ENCODE results near the gene TTC39B. TPM values are rescaled to one million over a fixed set of nuclear protein-coding genes. Genes with fewer than 3 reads are reported as not detected.

The TTC39B gene
- total RNA-seq, 4 donors from 2014 or later = 23.3 to 62.8 (median 38.1) TPM

- H3K27me3 ChIP-seq = no peaks in the 10 kb centered on the region
- in situ Hi-C loops (cut with MboI; ENCODE audit: low pct_ligation_motif_present in 1 of 4, low pct_unique_long_range_greater_than_20kb in 1 of 4, low sequenced_read_pairs in 3 of 4) (no loop called here), intact Hi-C loops (cut with DNase I; ENCODE audit: low total_unique reads) (no loop called here)
- no peaks in the 10 kb centered on the region for H3K36me3 ChIP-seq
- no peak overlapping the region for H3K4me3 ChIP-seq
- TF ChIP-seq EP300 (IDR thresholded peaks at IDR 0.05; ENCODE audit: low read depth) = no peak
- TF ChIP-seq CTCF (IDR thresholded peaks at IDR 0.05) = no peak
- TF ChIP-seq POLR2A (IDR thresholded peaks at IDR 0.05) = no peak
- TF ChIP-seq POLR2AphosphoS5 (IDR thresholded peaks at IDR 0.05) = no peak
- 62 to 70% methylated on average over 2 of the region's 2 CpGs for WGBS, 2 donors (ENCODE audit: low coverage in 1 of 2)
- H3K9me3 ChIP-seq = no peaks in the 10 kb centered on the region
- no peak for DNase-seq
- H3K27ac ChIP-seq = peak overlapping the region in 1 of 4 donors; percentile 35
- peaks cover 0 to 17% (median 4%) of the 10 kb centered on the region in 4 donors for H3K4me1 ChIP-seq
Measured at GRCh38 chr9:15248621-15249020, 58.4 kb downstream of the TTC39B start.

DNA sequence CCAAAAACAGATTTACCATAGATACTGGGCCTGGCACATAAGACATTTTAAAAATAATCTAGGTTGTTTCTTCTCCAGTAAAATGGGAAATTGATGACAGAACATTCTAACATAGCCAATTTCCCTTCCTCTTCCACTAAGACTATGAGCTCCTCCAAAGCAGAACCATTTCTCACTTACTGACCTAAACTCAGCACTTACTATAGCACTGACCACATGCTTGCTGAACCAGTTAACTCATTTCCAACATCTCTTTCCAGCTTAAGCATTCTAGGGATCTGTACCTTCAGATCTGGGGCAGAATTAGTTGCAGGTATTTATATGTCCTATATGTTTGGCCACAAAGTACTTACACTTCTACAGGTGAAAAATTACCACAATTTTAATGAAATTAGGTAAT is 58.9 kb downstream of the TTC39B start:
- Histone ChIP-seq H3K36me3 (no peaks in the 10 kb centered on the region), H3K27me3 (no peaks in the 10 kb centered on the region), H3K4me1 (peaks cover 0 to 21% (median 4%) of the 10 kb centered on the region in 4 donors), H3K4me3 (no peak overlapping the region), H3K9me3 (no peaks in the 10 kb centered on the region), H3K27ac (peak overlapping the region in 1 of 4 donors; percentile 35)
- DNase-seq = no peak
- TF ChIP-seq CTCF (IDR thresholded peaks at IDR 0.05) (no peak), POLR2AphosphoS5 (IDR thresholded peaks at IDR 0.05) (no peak), POLR2A (IDR thresholded peaks at IDR 0.05) (no peak), EP300 (IDR thresholded peaks at IDR 0.05; ENCODE audit: low read depth) (no peak)
- intact Hi-C loops (cut with DNase I; ENCODE audit: low total_unique reads) (no loop called here), in situ Hi-C loops (cut with MboI; ENCODE audit: low pct_ligation_motif_present in 1 of 4, low pct_unique_long_range_greater_than_20kb in 1 of 4, low sequenced_read_pairs in 3 of 4) (no loop called here)

DNA sequence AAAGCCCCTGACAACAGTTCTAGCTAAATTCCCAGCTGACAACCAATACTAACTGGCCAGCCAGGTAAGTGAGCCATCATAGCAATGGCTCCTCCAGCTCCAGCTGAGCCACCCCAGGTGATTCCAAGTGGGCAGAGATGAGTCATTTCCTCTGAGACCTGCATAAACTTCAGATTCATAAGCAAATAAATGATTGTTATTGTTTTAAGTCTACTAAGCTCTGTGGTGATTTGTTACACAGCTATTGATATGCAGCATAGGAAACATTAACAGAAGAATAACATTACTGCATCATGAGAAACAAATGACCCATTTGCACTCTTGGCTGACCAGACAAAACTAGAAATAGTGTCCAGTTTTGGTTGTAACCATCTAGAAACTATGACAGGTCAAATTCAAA is 60.3 kb downstream of the TTC39B start:
- no peaks in the 10 kb centered on the region for H3K27me3 ChIP-seq
- H3K36me3 ChIP-seq = no peaks in the 10 kb centered on the region
- in situ Hi-C loops (cut with MboI; ENCODE audit: low pct_ligation_motif_present in 1 of 4, low pct_unique_long_range_greater_than_20kb in 1 of 4, low sequenced_read_pairs in 3 of 4) = no loop called here
- H3K4me1 ChIP-seq = peaks cover 0 to 21% (median 4%) of the 10 kb centered on the region in 4 donors
- H3K27ac ChIP-seq = no peak overlapping the region
- no peak overlapping the region for H3K4me3 ChIP-seq
- no peaks in the 10 kb centered on the region for H3K9me3 ChIP-seq
- no peak for TF ChIP-seq POLR2AphosphoS5 (IDR thresholded peaks at IDR 0.05)
- TF ChIP-seq POLR2A (IDR thresholded peaks at IDR 0.05) = no peak
- TF ChIP-seq EP300 (IDR thresholded peaks at IDR 0.05; ENCODE audit: low read depth) = no peak
- no peak for TF ChIP-seq CTCF (IDR thresholded peaks at IDR 0.05)
- no peak for DNase-seq
- intact Hi-C loops (cut with DNase I; ENCODE audit: low total_unique reads) = no loop called here

DNA sequence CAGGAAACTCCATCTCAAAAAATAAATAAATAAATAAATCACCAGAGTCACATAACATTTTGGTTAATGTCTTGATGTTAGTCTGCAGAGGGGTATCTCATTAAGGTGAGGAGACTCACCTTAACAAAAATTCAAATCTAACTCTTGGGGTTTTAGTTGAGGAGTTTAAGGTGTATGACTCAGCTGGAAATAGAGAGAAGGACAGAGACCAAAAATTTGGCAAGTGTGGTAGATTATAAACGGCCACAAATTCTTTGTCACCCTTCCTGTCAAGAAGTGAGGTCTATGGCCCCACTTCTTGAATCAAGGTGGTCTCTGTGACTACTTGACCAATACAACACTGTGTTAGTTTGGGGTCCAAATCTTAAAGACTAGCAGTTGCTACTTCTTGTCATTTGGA is 60.8 kb downstream of the TTC39B start:
- in situ Hi-C loops (cut with MboI; ENCODE audit: low pct_ligation_motif_present in 1 of 4, low pct_unique_long_range_greater_than_20kb in 1 of 4, low sequenced_read_pairs in 3 of 4) = no loop called here
- no peaks in the 10 kb centered on the region for H3K27me3 ChIP-seq
- TF ChIP-seq EP300 (IDR thresholded peaks at IDR 0.05; ENCODE audit: low read depth) (no peak), CTCF (IDR thresholded peaks at IDR 0.05) (no peak), POLR2A (IDR thresholded peaks at IDR 0.05) (no peak), POLR2AphosphoS5 (IDR thresholded peaks at IDR 0.05) (no peak)
- H3K9me3 ChIP-seq = no peaks in the 10 kb centered on the region
- intact Hi-C loops (cut with DNase I; ENCODE audit: low total_unique reads) = no loop called here
- H3K27ac ChIP-seq = no peak overlapping the region
- H3K4me1 ChIP-seq = peaks cover 0 to 21% (median 4%) of the 10 kb centered on the region in 4 donors
- H3K36me3 ChIP-seq = no peaks in the 10 kb centered on the region
- DNase-seq = no peak
- 50 to 67% methylated on average over 1 of the region's 1 CpG for WGBS, 2 donors (ENCODE audit: low coverage in 1 of 2)
- no peak overlapping the region for H3K4me3 ChIP-seq

Data from transverse colon (tissue), 4 donors.